HG03097 (cell line): Measurements from ENCODE around the gene MLPH.

Experiments
- ATAC-seq: cut with Tn5 transposase; IDR thresholded peaks from one replicate; pipeline ENCODE4 v1.9.1; 2021; ENCODE audit not compliant: unreplicated experiment, low FRiP score

Gene MLPH

GRCh38 chr2:237597196-237598145, 110.4 kb downstream of the MLPH start:
- no peak for ATAC-seq

GRCh38 chr2:237598468-237599208, 111.6 kb downstream of the MLPH start:
- no peak for ATAC-seq

DNA sequence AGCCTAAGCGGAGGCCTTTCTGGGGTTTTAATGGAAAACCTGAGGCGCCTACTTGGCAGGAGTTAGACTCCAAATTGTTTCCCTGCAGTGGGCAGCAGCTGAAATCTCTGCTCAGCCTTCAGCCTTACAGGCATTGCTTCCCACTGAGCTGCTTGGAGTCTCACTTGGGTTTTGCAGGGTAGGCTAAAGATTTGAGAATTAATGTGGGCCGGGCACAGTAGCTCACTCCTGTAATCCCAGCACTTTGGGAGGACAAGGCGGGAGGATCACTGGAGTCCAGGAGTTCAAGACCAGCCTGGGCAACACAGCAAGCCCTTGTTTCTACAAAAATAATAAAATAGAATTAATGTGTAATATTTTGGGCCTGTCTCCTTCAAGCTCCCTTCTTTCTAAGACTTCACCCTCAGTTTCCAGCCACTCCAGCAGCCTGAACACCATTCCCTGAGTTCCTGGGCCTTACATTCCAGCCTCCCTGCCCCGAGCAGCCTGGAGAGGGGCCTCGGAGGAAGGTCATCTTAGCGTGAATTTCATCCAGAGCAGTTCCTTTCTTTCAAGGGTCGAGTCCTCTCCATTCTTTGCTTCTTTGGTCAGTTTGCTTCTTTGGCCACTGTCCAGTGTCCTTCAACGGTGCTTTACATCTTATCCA, 112.5 kb downstream of the MLPH start:
- no peak for ATAC-seq

GRCh38 chr2:237600205-237600846, 113.3 kb downstream of the MLPH start:
- ATAC-seq, result no peak

DNA sequence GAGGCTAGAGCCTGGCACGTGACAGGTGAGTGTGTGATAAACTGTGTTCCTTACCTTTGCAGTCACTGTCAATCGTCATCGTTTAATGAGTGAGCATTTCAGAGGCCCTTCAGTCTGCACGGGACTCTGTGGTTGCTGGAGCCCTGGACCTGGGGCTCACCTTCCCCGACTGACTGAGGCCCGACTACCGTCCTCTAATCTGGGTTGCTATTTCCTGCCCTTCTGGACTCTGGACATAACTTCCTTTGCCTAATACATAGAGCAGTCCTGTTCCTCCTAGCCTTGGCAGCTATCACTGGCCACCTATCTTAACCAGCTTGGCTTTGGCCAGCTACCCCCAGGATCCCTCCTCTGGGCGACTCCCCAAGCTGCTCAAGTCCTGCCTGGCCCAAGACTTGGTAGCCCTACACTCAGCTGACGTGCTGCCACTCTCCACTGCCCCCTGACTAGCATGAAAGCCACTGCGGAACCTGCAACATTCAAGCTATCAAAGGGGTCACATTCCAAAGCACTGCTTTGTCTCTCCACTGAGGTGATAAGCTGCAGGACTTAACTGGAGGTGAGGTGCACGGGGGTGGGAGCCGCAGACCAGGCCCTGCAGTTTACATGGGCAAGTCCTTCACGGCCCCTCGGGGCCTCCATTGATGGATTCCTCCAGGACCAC, 114.5 kb downstream of the MLPH start:
- ATAC-seq, result no peak

GRCh38 chr2:237602409-237602808, 115.4 kb downstream of the MLPH start:
- no peak for ATAC-seq

GRCh38 chr2:237603049-237603717, 116.1 kb downstream of the MLPH start:
- no peak for ATAC-seq

DNA sequence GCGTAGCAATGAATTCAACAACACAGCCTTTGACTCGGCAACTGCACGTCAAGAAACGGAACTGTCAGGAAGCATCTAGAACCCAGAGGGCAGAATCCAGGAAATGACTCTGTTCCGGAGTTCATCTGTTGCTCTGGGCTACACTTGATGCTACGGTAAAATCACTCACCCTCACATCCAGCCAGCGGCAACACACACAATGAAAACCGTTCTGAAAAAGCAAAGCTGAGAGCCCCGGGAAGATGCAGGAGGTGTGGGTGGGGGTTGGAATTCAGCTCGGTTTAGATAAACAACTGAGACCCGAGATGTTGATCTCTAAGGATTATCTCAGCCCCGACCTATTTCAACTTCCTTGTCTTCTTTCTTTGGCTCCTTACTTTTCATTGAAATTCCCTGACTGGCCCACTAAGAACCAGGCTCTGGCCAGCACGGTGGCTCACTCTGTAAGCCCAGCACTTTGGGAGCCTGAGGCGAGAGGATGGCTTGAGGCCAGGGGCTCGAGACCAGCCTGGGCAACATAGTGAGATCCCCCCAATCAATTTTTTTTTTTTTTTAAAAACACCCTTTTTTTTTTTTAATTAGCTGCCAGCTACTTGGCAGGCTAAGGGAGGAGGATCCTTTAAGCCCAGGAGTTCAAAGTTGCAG, 116.8 kb downstream of the MLPH start:
- ATAC-seq, result no peak

DNA sequence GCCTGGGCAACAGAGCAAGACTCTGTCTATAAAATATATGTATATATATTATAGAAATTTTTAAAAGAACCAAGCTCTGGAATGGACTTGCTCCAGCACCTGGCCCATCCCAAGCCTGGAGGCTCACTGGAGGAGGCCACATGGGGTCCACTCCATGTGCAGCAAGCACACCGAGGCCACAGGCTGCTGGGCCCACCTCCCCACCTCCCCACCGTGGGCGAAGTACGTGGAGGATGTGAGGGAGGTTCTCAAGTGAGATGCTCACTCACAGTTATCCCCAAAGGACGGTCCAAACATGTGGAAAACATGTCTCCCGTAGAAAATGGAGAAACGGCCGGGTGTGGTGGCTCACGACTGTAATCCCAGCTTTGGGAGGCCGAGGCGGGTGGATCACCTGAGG, 117.3 kb downstream of the MLPH start:
- ATAC-seq, result no peak
